Muscle of leg (tissue), 11 donors: ENCODE data around the gene PLXNA4. TPM values are rescaled to one million over a fixed set of nuclear protein-coding genes. Genes with fewer than 3 reads are reported as not detected.

Experiments used
- DNase-seq: peaks from one replicate; pipeline ENCODE4 v3.0.0; 2013
- H3K27ac ChIP-seq: one replicate; pipeline ENCODE4 v1.5.1; 2013; ENCODE audit warnings: mild to moderate bottlenecking, low read length, control low read depth
- H3K27me3 ChIP-seq: one replicate; pipeline ENCODE4 v1.6.1; 2013; ENCODE audit warnings: low read length; ENCODE audit not compliant: control insufficient read depth, insufficient read depth
- H3K36me3 ChIP-seq: one replicate; pipeline ENCODE4 v1.6.1; 2013; ENCODE audit warnings: low read length; ENCODE audit not compliant: control insufficient read depth, insufficient read depth
- H3K4me1 ChIP-seq: one replicate; pipeline ENCODE4 v1.6.1; 2013; ENCODE audit warnings: low read length; ENCODE audit not compliant: control insufficient read depth, insufficient read depth
- H3K4me3 ChIP-seq: one replicate; pipeline ENCODE4 v1.5.1; 2013; ENCODE audit warnings: low read length, control low read depth
- H3K9me3 ChIP-seq: replicated peaks from 2 replicates; pipeline ENCODE4 v1.6.1; 2013; ENCODE audit warnings: low read depth, low read length; ENCODE audit not compliant: control insufficient read depth
- whole genome bisulfite sequencing: methylation state at CpG from one replicate; pipeline ENCODE4 v1.1.5; 2013; ENCODE audit warnings: missing lambda C conversion rate; ENCODE audit not compliant: insufficient coverage; 5-methylcytosine and 5-hydroxymethylcytosine counted together
- polyA plus RNA-seq, 8 donors: library from polyadenylated mRNA; unstranded; fragments of 120-200 nt; gene quantifications; one replicate each; pipeline versions ENCODE4 v1.2.1 to v1.2.3, GENCODE V29; 2013; ENCODE audit warnings: inconsistent platforms in 1 of 8, low replicate concordance in 1 of 8; ENCODE audit not compliant: insufficient read length in 8 of 8, insufficient read depth in 1 of 8
- total RNA-seq: library from RNA; stranded (reverse); fragments of 120-200 nt; gene quantifications from one replicate; pipeline ENCODE4 v1.2.4, GENCODE V29; 2013

PLXNA4 gene
- total and polyA plus RNA-seq, 9 donors, result 1.3 to 3.3 (median 2.1) TPM

- Histone ChIP-seq H3K9me3 (no peaks in the 10 kb centered on the region), H3K36me3 (no peaks in the 10 kb centered on the region), H3K27me3 (peaks cover 5% of the 10 kb centered on the region), H3K4me1 (peaks cover 4% of the 10 kb centered on the region), H3K27ac (no peak overlapping the region), H3K4me3 (no peak overlapping the region)
- DNase-seq, result no peak
- 74% methylated on average over 2 of the region's 5 CpGs for WGBS
These were observed 420.6 kb downstream of the PLXNA4 start for GRCh38 chr7:132155715-132156114.

GRCh38 chr7:132154695-132155471 is 421.4 kb downstream of the PLXNA4 start:
- peaks cover 5% of the 10 kb centered on the region for H3K27me3 ChIP-seq
- WGBS, result 8% methylated on average over 2 of the region's 8 CpGs
- H3K36me3 ChIP-seq, result no peaks in the 10 kb centered on the region
- no peak for DNase-seq
- no peaks in the 10 kb centered on the region for H3K9me3 ChIP-seq
- H3K27ac ChIP-seq, result no peak overlapping the region
- no peaks in the 10 kb centered on the region for H3K4me1 ChIP-seq
- H3K4me3 ChIP-seq, result no peak overlapping the region

DNA sequence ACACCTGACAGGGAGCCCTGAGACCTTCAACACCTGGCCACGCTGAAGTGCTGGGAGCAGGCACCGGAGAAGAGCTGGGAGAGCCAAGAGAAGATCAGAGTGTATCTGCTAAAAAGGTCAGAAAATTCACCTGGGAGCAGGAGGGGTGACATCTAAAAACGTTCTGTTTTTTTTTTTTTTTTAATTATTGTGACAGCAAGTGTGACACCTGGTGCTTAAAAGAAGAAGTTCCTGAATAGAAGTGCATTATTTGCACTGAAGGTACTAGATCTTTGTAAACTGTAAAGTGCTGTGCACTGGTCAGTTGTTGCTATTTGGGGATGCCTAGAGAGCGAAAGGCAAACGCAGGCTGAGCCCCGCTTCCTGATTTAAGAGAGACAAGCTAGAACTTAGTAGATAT is 422.0 kb downstream of the PLXNA4 start:
- 46% methylated on average over 6 of the region's 6 CpGs for WGBS
- Histone ChIP-seq H3K4me3 (no peak overlapping the region), H3K27ac (no peak overlapping the region), H3K4me1 (no peaks in the 10 kb centered on the region), H3K9me3 (no peaks in the 10 kb centered on the region), H3K27me3 (peaks cover 5% of the 10 kb centered on the region), H3K36me3 (no peaks in the 10 kb centered on the region)
- DNase-seq, result no peak

- H3K4me1 ChIP-seq, result no peaks in the 10 kb centered on the region
- WGBS, result 77% methylated on average over 4 of the region's 7 CpGs
- H3K27me3 ChIP-seq, result peaks cover 5% of the 10 kb centered on the region
- no peak overlapping the region for H3K27ac ChIP-seq
- H3K9me3 ChIP-seq, result no peaks in the 10 kb centered on the region
- H3K36me3 ChIP-seq, result no peaks in the 10 kb centered on the region
- no peak overlapping the region for H3K4me3 ChIP-seq
- DNase-seq, result no peak
These were observed 424.0 kb downstream of the PLXNA4 start for GRCh38 chr7:132152131-132152889.

DNA sequence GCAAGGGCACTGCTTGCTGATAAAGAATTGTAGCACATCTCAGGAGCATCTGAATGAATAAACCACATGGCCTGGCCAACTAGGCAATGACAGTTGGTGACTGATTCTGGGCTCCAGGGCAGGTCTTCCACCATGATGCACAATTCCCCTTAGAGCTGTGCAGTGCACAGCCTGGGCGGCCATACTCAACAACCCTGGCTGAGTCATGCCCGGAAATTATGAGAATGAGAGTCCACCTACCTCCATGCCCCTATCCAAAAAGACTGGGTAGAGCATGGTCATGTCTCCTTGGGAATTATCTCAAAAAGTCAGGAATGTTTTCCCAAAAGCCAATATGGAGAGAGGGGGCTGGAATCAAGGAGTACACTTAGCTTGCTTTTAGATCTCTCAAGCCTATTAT is 425.6 kb downstream of the PLXNA4 start:
- H3K9me3 ChIP-seq, result no peaks in the 10 kb centered on the region
- H3K36me3 ChIP-seq, result no peaks in the 10 kb centered on the region
- WGBS, result 100% methylated on average over 1 of the region's 2 CpGs
- no peaks in the 10 kb centered on the region for H3K4me1 ChIP-seq
- no peak for DNase-seq
- peaks cover 5% of the 10 kb centered on the region for H3K27me3 ChIP-seq
- H3K4me3 ChIP-seq, result no peak overlapping the region
- no peak overlapping the region for H3K27ac ChIP-seq

GRCh38 chr7:132149436-132150304 is 426.6 kb downstream of the PLXNA4 start:
- DNase-seq, result no peak
- WGBS, result 39% methylated on average over 6 of the region's 8 CpGs
- Histone ChIP-seq H3K9me3 (no peaks in the 10 kb centered on the region), H3K4me1 (no peaks in the 10 kb centered on the region), H3K36me3 (no peaks in the 10 kb centered on the region), H3K4me3 (no peak overlapping the region), H3K27ac (no peak overlapping the region), H3K27me3 (peaks cover 4% of the 10 kb centered on the region)

DNA sequence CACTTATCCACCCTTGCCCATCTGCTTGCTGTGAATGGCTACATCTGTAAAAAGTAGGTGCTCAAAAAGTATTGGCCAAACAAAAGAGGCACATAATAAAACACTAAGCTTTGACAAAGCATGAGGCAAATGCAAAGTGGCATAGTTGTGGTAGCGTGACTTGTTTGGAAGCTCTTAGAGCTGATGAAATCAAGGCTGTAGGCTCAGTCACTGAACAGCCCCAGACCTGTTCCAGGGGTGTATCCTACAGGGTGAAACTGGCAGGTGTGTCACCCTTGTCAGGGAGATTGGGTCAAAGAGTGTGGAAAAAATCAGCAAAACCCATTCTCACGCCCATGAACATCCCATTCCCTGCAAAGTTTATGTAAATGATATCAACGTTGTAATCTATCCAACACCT is 427.4 kb downstream of the PLXNA4 start:
- Histone ChIP-seq H3K9me3 (no peaks in the 10 kb centered on the region), H3K27me3 (peaks cover 2% of the 10 kb centered on the region), H3K4me1 (no peaks in the 10 kb centered on the region), H3K4me3 (no peak overlapping the region), H3K27ac (no peak overlapping the region), H3K36me3 (no peaks in the 10 kb centered on the region)
- WGBS, result 86% methylated on average over 1 of the region's 3 CpGs
- no peak for DNase-seq

GRCh38 chr7:132145466-132145865 is 430.8 kb downstream of the PLXNA4 start:
- H3K27ac ChIP-seq, result no peak overlapping the region
- WGBS, result 61% methylated on average over 5 of the region's 8 CpGs
- DNase-seq, result peak; percentile 46
- no peaks in the 10 kb centered on the region for H3K27me3 ChIP-seq
- peaks cover 2% of the 10 kb centered on the region for H3K4me1 ChIP-seq
- H3K9me3 ChIP-seq, result no peaks in the 10 kb centered on the region
- no peaks in the 10 kb centered on the region for H3K36me3 ChIP-seq
- no peak overlapping the region for H3K4me3 ChIP-seq

GRCh38 chr7:132145063-132145462 is 431.2 kb downstream of the PLXNA4 start:
- DNase-seq, result no peak
- no peaks in the 10 kb centered on the region for H3K9me3 ChIP-seq
- peaks cover 2% of the 10 kb centered on the region for H3K4me1 ChIP-seq
- no peak overlapping the region for H3K4me3 ChIP-seq
- no peaks in the 10 kb centered on the region for H3K27me3 ChIP-seq
- WGBS, result 87% methylated on average over 5 of the region's 9 CpGs
- no peaks in the 10 kb centered on the region for H3K36me3 ChIP-seq
- H3K27ac ChIP-seq, result no peak overlapping the region

DNA sequence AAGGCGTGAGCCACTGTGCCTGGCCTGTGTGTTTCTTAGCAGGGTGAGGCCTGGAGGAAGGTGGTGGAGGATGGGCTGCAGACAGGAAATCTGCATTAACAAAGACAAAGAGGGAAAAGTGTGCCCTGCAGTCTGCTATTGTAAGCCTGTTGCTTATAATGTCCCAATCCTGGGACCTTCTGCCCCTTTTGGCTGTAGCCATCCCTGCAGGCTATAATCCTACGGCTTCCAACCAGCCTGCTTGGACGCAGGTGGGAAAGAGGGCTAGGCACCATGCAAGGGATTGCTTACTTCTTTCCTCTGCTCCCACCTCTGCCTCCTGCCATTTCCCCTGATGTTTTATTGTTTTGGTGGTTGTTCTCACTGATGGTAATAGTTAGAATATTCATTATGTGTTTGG is 434.3 kb downstream of the PLXNA4 start:
- no peak for DNase-seq
- H3K9me3 ChIP-seq, result no peaks in the 10 kb centered on the region
- H3K36me3 ChIP-seq, result no peaks in the 10 kb centered on the region
- 100% methylated on average over 1 of the region's 3 CpGs for WGBS
- H3K27me3 ChIP-seq, result no peaks in the 10 kb centered on the region
- H3K4me3 ChIP-seq, result no peak overlapping the region
- no peak overlapping the region for H3K27ac ChIP-seq
- H3K4me1 ChIP-seq, result peaks cover 12% of the 10 kb centered on the region
